ENCODE results near the gene SNX14.
A peak's percentile ranks its signal among the peaks of the same experiment; 100 is the strongest.
"Not testable (repeated sequence)": the region's sequence is repeated elsewhere in the genome, so short reads cannot be mapped to it uniquely, and the experiment has no call there.

SNX14 gene

DNA sequence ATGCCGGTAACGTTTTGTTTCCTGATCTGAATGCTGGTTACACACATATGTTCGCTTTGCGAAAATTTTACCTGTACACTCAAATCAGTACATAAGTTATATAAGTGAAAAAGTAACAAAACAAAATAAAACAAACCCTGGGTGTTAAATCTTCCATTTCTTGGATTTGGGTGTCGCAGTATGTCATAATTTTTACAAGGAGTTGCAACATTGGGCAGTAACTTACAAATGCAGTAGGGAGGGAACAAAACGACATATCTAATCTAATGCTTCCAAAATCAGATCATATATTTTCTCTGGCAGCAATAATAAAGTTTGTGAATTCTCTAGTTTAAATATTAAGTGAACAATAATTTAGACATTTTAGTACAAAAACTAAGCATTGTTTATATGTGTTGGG, 25.2 kb downstream of the SNX14 start:
- DNase-seq (ENCODE audit: insufficient read length, low spot score) (no peak), FAIRE-seq (no peak)
- no peak for TF ChIP-seq TAF1 (IDR thresholded peaks at IDR 0.05; ENCODE audit: low read depth, low read length)
- no peak for TF ChIP-seq POU2F2 (IDR thresholded peaks at IDR 0.05; ENCODE audit: low read depth, low read length)
- TF ChIP-seq POLR2AphosphoS5 (IDR thresholded peaks at IDR 0.05; ENCODE audit: low read depth, low read length): no peak
- no peak for TF ChIP-seq POLR2A (IDR thresholded peaks at IDR 0.05; ENCODE audit: low read depth, low read length)
- no peak for TF ChIP-seq SPI1 (IDR thresholded peaks at IDR 0.05; ENCODE audit: low read depth, low read length)
- no peak for TF ChIP-seq PAX5 (IDR thresholded peaks at IDR 0.05; ENCODE audit: insufficient read depth, low read length, severe bottlenecking)

DNA sequence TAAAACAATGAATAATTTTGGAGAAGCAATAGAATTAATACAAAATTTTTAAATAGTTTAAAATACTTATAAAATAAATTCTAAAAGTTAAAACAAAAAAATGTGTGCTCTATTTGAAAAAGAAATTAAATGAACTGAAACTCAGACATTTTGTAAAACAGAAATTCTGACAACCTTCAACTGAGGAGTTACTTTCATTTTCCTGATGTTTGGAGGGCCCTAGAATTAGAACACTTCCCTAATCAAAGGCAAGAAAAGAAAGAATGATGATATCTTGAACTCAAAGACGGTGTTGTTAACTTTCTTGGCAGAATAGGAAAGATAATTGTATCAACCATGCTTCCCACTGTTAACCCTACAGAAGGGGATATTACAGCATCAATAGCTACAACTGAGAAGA, 27.9 kb downstream of the SNX14 start:
- DNase-seq (ENCODE audit: insufficient read length, low spot score): no peak
- TF ChIP-seq PAX5 (IDR thresholded peaks at IDR 0.05; ENCODE audit: insufficient read depth, low read length, severe bottlenecking) (no peak), SPI1 (IDR thresholded peaks at IDR 0.05; ENCODE audit: low read depth, low read length) (no peak), POU2F2 (IDR thresholded peaks at IDR 0.05; ENCODE audit: low read depth, low read length) (no peak), POLR2AphosphoS5 (IDR thresholded peaks at IDR 0.05; ENCODE audit: low read depth, low read length) (no peak)
- FAIRE-seq: no peak

DNA sequence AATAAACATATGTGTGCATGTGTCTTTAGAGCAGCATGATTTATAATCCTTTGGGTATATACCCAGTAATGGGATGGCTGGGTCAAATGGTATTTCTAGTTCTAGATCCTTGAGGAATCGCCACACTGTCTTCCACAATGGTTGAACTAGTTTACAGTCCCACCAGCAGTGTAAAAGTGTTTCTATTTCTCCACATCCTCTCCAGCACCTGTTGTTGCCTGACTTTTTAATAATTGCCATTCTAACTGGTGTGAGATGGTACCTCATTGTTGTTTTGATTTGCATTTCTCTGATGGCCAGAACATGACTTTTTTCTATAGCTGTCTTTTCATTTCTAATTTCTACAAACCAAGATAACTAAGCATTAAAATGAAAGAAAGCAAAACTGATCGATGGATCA, 29.4 kb downstream of the SNX14 start:
- not testable (repeated sequence) for FAIRE-seq; DNase-seq (ENCODE audit: insufficient read length, low spot score)

DNA sequence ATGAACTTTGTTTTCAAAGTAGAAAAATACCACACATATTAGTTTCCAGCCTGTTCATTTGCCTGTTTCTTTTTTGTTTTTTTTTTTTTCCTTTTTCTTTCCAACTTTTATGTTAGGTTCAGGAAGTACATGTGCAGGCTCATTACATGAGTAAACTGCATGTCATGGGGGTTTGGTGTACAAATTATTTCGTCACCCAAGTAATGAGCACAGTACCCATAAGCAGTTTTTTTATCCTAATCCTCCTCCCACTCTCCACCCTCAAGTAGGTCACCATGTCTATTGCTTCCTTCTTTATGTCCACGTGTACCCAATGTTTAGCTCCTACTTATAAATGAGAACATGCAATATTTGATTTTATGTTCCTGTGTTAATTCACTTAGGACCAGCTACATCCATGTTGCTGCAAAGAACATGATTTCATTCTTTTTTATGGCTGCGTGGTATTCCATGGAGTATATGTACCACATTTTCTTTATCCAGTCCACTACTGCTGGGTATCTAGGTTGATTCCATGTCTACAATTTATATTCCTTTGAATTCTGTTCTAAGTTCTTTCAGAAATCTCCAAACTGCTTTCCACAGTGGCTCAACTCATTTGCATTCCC, 31.8 kb downstream of the SNX14 start:
- TF ChIP-seq TAF1 (IDR thresholded peaks at IDR 0.05; ENCODE audit: low read depth, low read length): no peak
- TF ChIP-seq POLR2AphosphoS5 (IDR thresholded peaks at IDR 0.05; ENCODE audit: low read depth, low read length): no peak
- no peak for TF ChIP-seq POLR2A (IDR thresholded peaks at IDR 0.05; ENCODE audit: low read depth, low read length)
- TF ChIP-seq PAX5 (IDR thresholded peaks at IDR 0.05; ENCODE audit: insufficient read depth, low read length, severe bottlenecking): no peak
- no peak for TF ChIP-seq SPI1 (IDR thresholded peaks at IDR 0.05; ENCODE audit: low read depth, low read length)
- no peak for TF ChIP-seq POU2F2 (IDR thresholded peaks at IDR 0.05; ENCODE audit: low read depth, low read length)
- DNase-seq (ENCODE audit: insufficient read length, low spot score) (no peak), FAIRE-seq (peak; percentile 5)

DNA sequence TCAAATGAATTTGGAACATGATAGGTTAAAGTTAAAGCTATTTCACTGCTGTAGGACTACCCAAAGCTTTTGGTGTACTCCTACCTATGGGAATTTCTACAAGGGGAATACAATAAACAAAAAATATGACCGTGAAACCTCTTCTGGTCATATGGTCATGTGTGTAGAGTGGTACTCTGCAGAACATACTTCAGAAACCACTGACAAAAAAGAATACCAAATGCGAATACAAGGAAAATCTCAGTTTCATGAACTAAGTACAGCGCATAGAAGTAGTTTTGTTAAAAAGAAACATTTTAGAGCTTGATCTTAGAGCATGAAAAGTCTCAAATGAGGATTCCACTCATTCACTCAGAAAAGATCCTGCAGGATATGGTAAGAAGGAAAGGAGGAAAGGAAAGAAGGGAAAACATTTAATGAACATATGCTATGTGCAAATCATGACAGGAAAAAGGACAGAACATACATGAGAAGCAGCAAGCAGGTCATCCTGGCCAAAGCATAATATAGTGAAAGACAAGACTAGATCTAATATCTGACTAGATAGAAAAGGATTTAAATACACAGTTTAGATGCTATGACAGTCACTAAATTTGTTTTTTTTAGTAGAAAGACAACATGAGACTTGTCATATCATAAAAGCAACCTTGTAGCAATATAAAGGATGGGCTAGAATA, 36.5 kb downstream of the SNX14 start:
- TF ChIP-seq PAX5 (IDR thresholded peaks at IDR 0.05; ENCODE audit: insufficient read depth, low read length, severe bottlenecking): no peak
- TF ChIP-seq SPI1 (IDR thresholded peaks at IDR 0.05; ENCODE audit: low read depth, low read length): no peak
- no peak for TF ChIP-seq POLR2A (IDR thresholded peaks at IDR 0.05; ENCODE audit: low read depth, low read length)
- no peak for TF ChIP-seq POU2F2 (IDR thresholded peaks at IDR 0.05; ENCODE audit: low read depth, low read length)
- DNase-seq (ENCODE audit: insufficient read length, low spot score) (no peak), FAIRE-seq (peak; percentile 65)

DNA sequence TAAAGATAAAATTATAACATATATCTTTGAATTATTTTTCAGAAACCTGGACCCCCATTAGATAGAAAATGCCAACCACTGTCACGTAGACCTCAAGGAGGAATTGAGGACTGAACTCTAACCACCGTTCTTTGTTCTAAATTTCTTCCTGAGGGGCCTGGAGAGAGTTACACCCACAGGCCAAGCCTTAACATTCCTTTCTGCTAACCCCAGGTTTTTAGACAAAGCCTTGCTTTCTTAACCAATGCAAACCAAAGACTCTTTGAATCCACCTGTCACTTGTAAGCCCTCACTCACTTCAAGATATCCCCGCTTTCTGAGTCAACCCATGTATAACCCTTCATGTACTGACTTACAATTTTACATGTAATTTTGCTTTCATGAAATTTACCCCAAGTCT, 41.0 kb downstream of the SNX14 start:
- no peak for DNase-seq (ENCODE audit: insufficient read length, low spot score)
- FAIRE-seq: no peak
- TF ChIP-seq POLR2AphosphoS5 (IDR thresholded peaks at IDR 0.05; ENCODE audit: low read depth, low read length) (no peak), POLR2A (IDR thresholded peaks at IDR 0.05; ENCODE audit: low read depth, low read length) (no peak), TAF1 (IDR thresholded peaks at IDR 0.05; ENCODE audit: low read depth, low read length) (no peak), PAX5 (IDR thresholded peaks at IDR 0.05; ENCODE audit: insufficient read depth, low read length, severe bottlenecking) (no peak), POU2F2 (IDR thresholded peaks at IDR 0.05; ENCODE audit: low read depth, low read length) (no peak)

DNA sequence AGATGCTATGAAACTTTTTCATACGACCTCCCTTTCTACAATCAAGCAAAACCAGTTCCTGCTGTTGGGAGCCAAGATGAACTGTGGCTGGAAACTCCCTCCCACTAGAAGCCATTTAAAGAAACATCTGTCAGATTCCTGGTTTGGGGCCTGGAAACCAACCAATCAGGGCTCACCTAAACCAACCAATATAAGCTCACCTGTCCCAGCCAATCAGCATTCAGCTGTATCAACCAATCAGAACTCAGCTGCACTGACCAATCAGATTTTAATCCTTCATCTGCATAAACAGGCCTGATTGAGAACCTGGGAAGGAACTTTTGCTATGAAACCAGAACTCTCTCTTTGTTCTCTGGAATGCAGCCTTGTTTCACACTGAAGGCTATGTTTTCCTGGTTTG, 42.4 kb downstream of the SNX14 start:
- no peak for DNase-seq (ENCODE audit: insufficient read length, low spot score)
- TF ChIP-seq POLR2A (IDR thresholded peaks at IDR 0.05; ENCODE audit: low read depth, low read length): no peak
- no peak for TF ChIP-seq PAX5 (IDR thresholded peaks at IDR 0.05; ENCODE audit: insufficient read depth, low read length, severe bottlenecking)
- TF ChIP-seq POU2F2 (IDR thresholded peaks at IDR 0.05; ENCODE audit: low read depth, low read length): no peak
- no peak for TF ChIP-seq SPI1 (IDR thresholded peaks at IDR 0.05; ENCODE audit: low read depth, low read length)
- no peak for TF ChIP-seq TAF1 (IDR thresholded peaks at IDR 0.05; ENCODE audit: low read depth, low read length)
- TF ChIP-seq POLR2AphosphoS5 (IDR thresholded peaks at IDR 0.05; ENCODE audit: low read depth, low read length): no peak
- no peak for FAIRE-seq

DNA sequence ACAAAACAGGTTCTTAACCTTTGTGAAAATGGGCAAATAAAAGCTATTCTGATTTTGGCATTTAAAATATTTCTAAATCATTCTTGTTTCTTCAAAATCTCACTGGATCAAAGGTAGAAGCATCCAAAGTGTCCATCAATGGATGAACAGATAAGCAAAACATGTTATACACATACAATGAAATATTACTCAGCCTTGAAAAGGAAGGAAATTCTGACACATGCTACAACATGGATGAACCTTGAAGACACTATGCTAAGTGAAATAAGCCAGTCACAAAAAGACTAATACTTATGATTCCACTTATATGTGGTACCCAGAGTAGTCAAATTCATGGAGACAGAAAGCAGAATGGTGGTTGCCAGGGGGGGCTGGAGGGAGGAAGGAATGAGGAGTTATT, 45.9 kb downstream of the SNX14 start:
- TF ChIP-seq POU2F2 (IDR thresholded peaks at IDR 0.05; ENCODE audit: low read depth, low read length): no peak
- no peak for TF ChIP-seq PAX5 (IDR thresholded peaks at IDR 0.05; ENCODE audit: insufficient read depth, low read length, severe bottlenecking)
- TF ChIP-seq SPI1 (IDR thresholded peaks at IDR 0.05; ENCODE audit: low read depth, low read length): no peak
- no peak for TF ChIP-seq POLR2AphosphoS5 (IDR thresholded peaks at IDR 0.05; ENCODE audit: low read depth, low read length)
- TF ChIP-seq POLR2A (IDR thresholded peaks at IDR 0.05; ENCODE audit: low read depth, low read length): no peak
- TF ChIP-seq TAF1 (IDR thresholded peaks at IDR 0.05; ENCODE audit: low read depth, low read length): no peak
- DNase-seq (ENCODE audit: insufficient read length, low spot score) (no peak), FAIRE-seq (no peak)

DNA sequence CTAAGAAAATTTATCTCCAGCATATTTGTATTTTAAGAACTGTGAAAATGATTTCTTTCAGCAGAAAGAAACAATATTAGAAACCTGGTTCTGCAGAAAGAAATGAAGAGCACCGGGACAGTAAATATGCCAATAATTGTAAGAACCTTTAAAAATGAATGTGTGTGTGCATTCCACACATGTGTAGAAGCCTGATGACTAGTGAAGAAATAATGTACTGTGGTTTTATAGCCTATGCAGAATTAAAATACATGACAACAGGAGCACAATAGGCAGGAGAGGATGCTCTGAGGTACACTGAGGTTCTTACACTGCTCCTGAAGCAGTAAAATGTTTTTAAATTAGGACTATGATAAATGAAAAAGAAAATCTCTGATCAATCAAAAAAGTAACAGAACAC, 48.9 kb downstream of the SNX14 start:
- no peak for DNase-seq (ENCODE audit: insufficient read length, low spot score)
- TF ChIP-seq POU2F2 (IDR thresholded peaks at IDR 0.05; ENCODE audit: low read depth, low read length) (no peak), PAX5 (IDR thresholded peaks at IDR 0.05; ENCODE audit: insufficient read depth, low read length, severe bottlenecking) (no peak), SPI1 (IDR thresholded peaks at IDR 0.05; ENCODE audit: low read depth, low read length) (no peak), POLR2AphosphoS5 (IDR thresholded peaks at IDR 0.05; ENCODE audit: low read depth, low read length) (no peak), TAF1 (IDR thresholded peaks at IDR 0.05; ENCODE audit: low read depth, low read length) (no peak), POLR2A (IDR thresholded peaks at IDR 0.05; ENCODE audit: low read depth, low read length) (no peak)
- FAIRE-seq: no peak

DNA sequence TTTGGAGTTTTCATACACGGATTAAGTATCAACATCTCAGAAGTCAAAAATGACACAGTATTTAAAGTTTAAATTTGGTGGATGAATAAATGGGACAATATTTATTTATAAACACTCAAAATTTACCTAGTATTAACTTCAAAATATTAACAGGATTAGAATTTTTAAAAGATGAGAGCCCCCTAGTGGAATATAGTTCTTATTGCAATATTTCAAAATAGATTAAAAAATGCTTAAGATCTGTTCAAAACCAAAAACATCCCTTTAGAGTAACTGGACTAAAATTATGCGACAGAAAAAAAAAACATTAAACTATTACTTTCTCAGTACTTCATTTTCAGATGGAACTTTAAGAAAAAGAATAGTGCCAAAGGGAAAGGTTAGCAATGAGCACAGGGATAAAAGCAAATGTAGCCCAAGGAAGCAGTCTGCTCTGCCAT, 56.6 kb downstream of the SNX14 start:
- TF ChIP-seq TAF1 (IDR thresholded peaks at IDR 0.05; ENCODE audit: low read depth, low read length): no peak
- TF ChIP-seq POLR2AphosphoS5 (IDR thresholded peaks at IDR 0.05; ENCODE audit: low read depth, low read length): no peak
- no peak for TF ChIP-seq POU2F2 (IDR thresholded peaks at IDR 0.05; ENCODE audit: low read depth, low read length)
- no peak for TF ChIP-seq PAX5 (IDR thresholded peaks at IDR 0.05; ENCODE audit: insufficient read depth, low read length, severe bottlenecking)
- no peak for TF ChIP-seq SPI1 (IDR thresholded peaks at IDR 0.05; ENCODE audit: low read depth, low read length)
- TF ChIP-seq POLR2A (IDR thresholded peaks at IDR 0.05; ENCODE audit: low read depth, low read length): no peak
- no peak for DNase-seq (ENCODE audit: insufficient read length, low spot score)
- no peak for FAIRE-seq

DNA sequence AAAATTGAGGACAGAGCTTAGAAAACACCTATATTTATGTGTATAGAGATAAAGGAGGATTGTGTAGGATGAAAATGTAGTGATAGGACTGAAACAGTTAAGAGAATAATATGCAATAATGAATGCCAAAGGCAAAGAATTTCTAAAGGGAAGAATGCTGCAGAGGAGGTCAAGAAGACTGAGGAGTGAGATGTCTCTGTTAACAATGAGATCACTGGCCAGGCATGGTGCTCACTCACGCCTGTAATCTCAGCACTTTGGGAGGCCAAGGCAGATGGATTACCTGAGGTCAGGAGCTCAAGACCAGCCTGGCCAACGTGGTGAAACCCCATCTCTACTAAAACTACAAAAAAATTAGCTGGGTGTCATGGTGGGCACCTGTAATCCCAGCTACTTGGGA, 69.4 kb downstream of the SNX14 start:
- DNase-seq (ENCODE audit: insufficient read length, low spot score); FAIRE-seq: not testable (repeated sequence)

Measured in GM12891 (cell line).